T-cell (primary cell): ENCODE measurements around the gene FOXF1. TPM values are rescaled to one million over a fixed set of nuclear protein-coding genes. Genes with fewer than 3 reads are reported as not detected.

Experiments used
- ATAC-seq, 4 experiments: fragments of 200-7000 bp in 3 of 4; fragments of 150-1000 bp in 1 of 4; cut with Tn5 transposase; replicated peaks in 1 of 4; 1 replicate in 3 of 4; 2 replicates in 1 of 4; pipeline ENCODE4 v1.10.0; 2021; ENCODE audit warnings: moderate library complexity in 3 of 4, mild to moderate bottlenecking in 2 of 4, moderate number of reproducible peaks in 1 of 4
- CTCF ChIA-PET, 2 donors: fragments of 300-600 bp; sonication (Branson Sonifier 250); formaldehyde crosslinking; loops; one replicate each; lab custom pipeline; 2022; ENCODE audit warnings: antibody characterized with exemption in 2 of 2; lab: Charles Lee
- POLR2A ChIA-PET, 2 donors: fragments of 300-600 bp; sonication (Branson Sonifier 250); formaldehyde crosslinking; loops; one replicate each; lab custom pipeline; 2022; ENCODE audit warnings: antibody characterized with exemption in 2 of 2; lab: Charles Lee
- DNase-seq, 35 experiments: peaks; one replicate each; pipeline versions ENCODE4 v3.0.0 to v3.0.0-alpha.2; 2013 to 2023
- H3K27ac ChIP-seq: one replicate; pipeline ENCODE4 v1.5.1; 2013; ENCODE audit warnings: low read length
- H3K27me3 ChIP-seq, 2 experiments: replicated peaks in 1 of 2; 1 replicate in 1 of 2; 2 replicates in 1 of 2; pipeline versions ENCODE4 v1.6.1 to v1.7.0; 2013; ENCODE audit warnings: low read length in 1 of 2, mixed read lengths in 1 of 2; ENCODE audit not compliant: control insufficient read depth in 2 of 2, insufficient read depth in 2 of 2; ENCODE audit errors: extremely low read depth in 1 of 2
- H3K36me3 ChIP-seq, 2 donors: 1 replicate in 1 of 2; 2 replicates in 1 of 2; pipeline versions ENCODE4 v1.6.1 to v1.7.0; 2013; ENCODE audit warnings: low read length in 1 of 2; ENCODE audit not compliant: control insufficient read depth in 2 of 2, insufficient read depth in 1 of 2; ENCODE audit errors: extremely low read depth in 1 of 2
- H3K4me1 ChIP-seq, 2 experiments: 1 replicate in 1 of 2; 2 replicates in 1 of 2; pipeline versions ENCODE4 v1.6.1 to v1.7.0; 2013; ENCODE audit warnings: low read length in 2 of 2, mixed read lengths in 1 of 2; ENCODE audit not compliant: insufficient read depth in 2 of 2, control insufficient read depth in 1 of 2; ENCODE audit errors: extremely low read depth in 1 of 2
- H3K4me3 ChIP-seq, 2 donors: 1 replicate in 1 of 2; 2 replicates in 1 of 2; pipeline versions ENCODE4 v1.5.1 to v1.7.0; 2013; ENCODE audit warnings: mild to moderate bottlenecking in 2 of 2, low read length in 1 of 2, moderate library complexity in 1 of 2; ENCODE audit not compliant: control insufficient read depth in 1 of 2; ENCODE audit errors: extremely low read depth in 1 of 2
- H3K9me3 ChIP-seq: 2 replicates; pipeline ENCODE4 v1.7.0; 2013
- H3K27ac Mint-ChIP-seq, 2 donors: one replicate each; pipeline ENCODE4 v1.8.0; 2020 to 2021; ENCODE audit warnings: mild to moderate bottlenecking in 2 of 2, mixed read lengths in 2 of 2
- H3K27me3 Mint-ChIP-seq, 2 donors: one replicate each; pipeline ENCODE4 v1.8.0; 2021 to 2022; ENCODE audit warnings: mixed read lengths in 2 of 2
- H3K36me3 Mint-ChIP-seq: one replicate; pipeline ENCODE4 v1.8.0; 2021; ENCODE audit warnings: mixed read lengths
- H3K4me1 Mint-ChIP-seq, 3 donors: one replicate each; pipeline ENCODE4 v1.8.0; 2020 to 2022; ENCODE audit warnings: mixed read lengths in 3 of 3, mild to moderate bottlenecking in 1 of 3
- H3K4me3 Mint-ChIP-seq, 3 donors: one replicate each; pipeline ENCODE4 v1.8.0; 2020 to 2022; ENCODE audit warnings: mild to moderate bottlenecking in 3 of 3, mixed read lengths in 3 of 3, moderate library complexity in 3 of 3
- H3K9me3 Mint-ChIP-seq, 3 donors: one replicate each; pipeline ENCODE4 v1.8.0; 2020 to 2022; ENCODE audit warnings: mixed read lengths in 3 of 3
- WGBS: methylation state at CpG from one replicate; pipeline ENCODE4 v1.1.5; 2013; ENCODE audit warnings: missing lambda C conversion rate; ENCODE audit not compliant: insufficient coverage; 5-methylcytosine and 5-hydroxymethylcytosine counted together
- total RNA-seq, 35 experiments: library from RNA in 6 of 35; stranded (reverse) in 6 of 35; fragments of 120-200 nt in 1 of 35; gene quantifications; one replicate each; pipeline versions ENCODE4 v1.2.1 to v1.2.4 and lab custom pipeline; 2013 to 2026

The FOXF1 gene
- total RNA-seq, 5 donors from 2014 or later (not counting 1 experiment from before 2014, with no cell fraction given), result 0.15 TPM; not detected in 4

- no peaks in the 10 kb centered on the region for H3K4me1 ChIP-seq
- H3K27ac ChIP-seq, result no peak overlapping the region
- no peaks in the 10 kb centered on the region for H3K4me1 Mint-ChIP-seq
- H3K9me3 Mint-ChIP-seq, result no peaks in the 10 kb centered on the region
- no peak for DNase-seq
- H3K27ac Mint-ChIP-seq, result no peak overlapping the region
- H3K36me3 ChIP-seq, result no peaks in the 10 kb centered on the region
- WGBS, result 83% methylated on average over 6 of the region's 7 CpGs
- no peak for ATAC-seq
- H3K36me3 Mint-ChIP-seq, result no peaks in the 10 kb centered on the region
- POLR2A ChIA-PET, result no interaction called here
- CTCF ChIA-PET, result no interaction called here
- no peak overlapping the region for H3K4me3 ChIP-seq
- no peak overlapping the region for H3K4me3 Mint-ChIP-seq
- peaks cover 64 to 80% of the 10 kb centered on the region in 2 donors for H3K27me3 Mint-ChIP-seq
- H3K9me3 ChIP-seq, result no peaks in the 10 kb centered on the region
- peaks cover 27 to 69% of the 10 kb centered on the region in 2 experiments for H3K27me3 ChIP-seq
These were observed 18.7 kb upstream of the FOXF1 start for GRCh38 chr16:86491640-86492023.

GRCh38 chr16:86492267-86492960 lies 17.9 kb upstream of the FOXF1 start:
- Mint-ChIP-seq H3K4me1 (no peaks in the 10 kb centered on the region), H3K27me3 (peaks cover 63 to 84% of the 10 kb centered on the region in 2 donors), H3K27ac (no peak overlapping the region), H3K36me3 (no peaks in the 10 kb centered on the region), H3K9me3 (no peaks in the 10 kb centered on the region), H3K4me3 (no peak overlapping the region)
- Histone ChIP-seq H3K36me3 (no peaks in the 10 kb centered on the region), H3K4me3 (no peak overlapping the region), H3K9me3 (no peaks in the 10 kb centered on the region), H3K27me3 (peaks cover 27 to 68% of the 10 kb centered on the region in 2 experiments), H3K27ac (no peak overlapping the region), H3K4me1 (no peaks in the 10 kb centered on the region)
- CTCF ChIA-PET, result no interaction called here
- no peak for DNase-seq
- ATAC-seq, result no peak
- POLR2A ChIA-PET, result no interaction called here
- WGBS, result 57% methylated on average over 2 of the region's 4 CpGs

GRCh38 chr16:86492961-86493629 lies 17.2 kb upstream of the FOXF1 start:
- Histone ChIP-seq H3K9me3 (no peaks in the 10 kb centered on the region), H3K27me3 (peaks cover 29 to 69% of the 10 kb centered on the region in 2 experiments), H3K27ac (no peak overlapping the region), H3K36me3 (no peaks in the 10 kb centered on the region), H3K4me3 (no peak overlapping the region), H3K4me1 (no peaks in the 10 kb centered on the region)
- POLR2A ChIA-PET, result no interaction called here
- DNase-seq (no peak), ATAC-seq (no peak)
- 42% methylated on average over 8 of the region's 9 CpGs for WGBS
- Mint-ChIP-seq H3K4me3 (no peak overlapping the region), H3K27me3 (peaks cover 59 to 82% of the 10 kb centered on the region in 2 donors), H3K27ac (no peak overlapping the region), H3K4me1 (no peaks in the 10 kb centered on the region), H3K9me3 (no peaks in the 10 kb centered on the region), H3K36me3 (no peaks in the 10 kb centered on the region)
- CTCF ChIA-PET, result no interaction called here

GRCh38 chr16:86494039-86494564 lies 16.2 kb upstream of the FOXF1 start:
- no peaks in the 10 kb centered on the region for H3K4me1 Mint-ChIP-seq
- Histone ChIP-seq H3K27me3 (peaks cover 27 to 70% of the 10 kb centered on the region in 2 experiments), H3K9me3 (no peaks in the 10 kb centered on the region), H3K4me3 (no peak overlapping the region), H3K4me1 (no peaks in the 10 kb centered on the region), H3K27ac (no peak overlapping the region), H3K36me3 (no peaks in the 10 kb centered on the region)
- no peak overlapping the region for H3K27ac Mint-ChIP-seq
- no peak overlapping the region for H3K4me3 Mint-ChIP-seq
- CTCF ChIA-PET, result no interaction called here
- no peaks in the 10 kb centered on the region for H3K9me3 Mint-ChIP-seq
- H3K27me3 Mint-ChIP-seq, result peaks cover 61 to 78% of the 10 kb centered on the region in 2 donors
- 9% methylated on average over 13 of the region's 22 CpGs for WGBS
- no peaks in the 10 kb centered on the region for H3K36me3 Mint-ChIP-seq
- DNase-seq, result no peak
- ATAC-seq, result no peak
- POLR2A ChIA-PET, result no interaction called here

- ChIA-PET CTCF (no interaction called here), POLR2A (no interaction called here)
- H3K27me3 Mint-ChIP-seq, result peaks cover 63 to 78% of the 10 kb centered on the region in 2 donors
- no peak overlapping the region for H3K27ac Mint-ChIP-seq
- Histone ChIP-seq H3K4me1 (no peaks in the 10 kb centered on the region), H3K4me3 (no peak overlapping the region), H3K27me3 (peaks cover 30 to 68% of the 10 kb centered on the region in 2 experiments), H3K9me3 (no peaks in the 10 kb centered on the region), H3K27ac (no peak overlapping the region), H3K36me3 (no peaks in the 10 kb centered on the region)
- ATAC-seq, result no peak
- H3K4me1 Mint-ChIP-seq, result no peaks in the 10 kb centered on the region
- H3K9me3 Mint-ChIP-seq, result no peaks in the 10 kb centered on the region
- 9% methylated on average over 54 of the region's 54 CpGs for WGBS
- H3K36me3 Mint-ChIP-seq, result no peaks in the 10 kb centered on the region
- no peak overlapping the region for H3K4me3 Mint-ChIP-seq
- no peak for DNase-seq
These were observed 15.6 kb upstream of the FOXF1 start for GRCh38 chr16:86494565-86495356.

- 17% methylated on average over 2 of the region's 10 CpGs for WGBS
- no peak overlapping the region for H3K27ac Mint-ChIP-seq
- H3K27me3 ChIP-seq, result peaks cover 30 to 73% of the 10 kb centered on the region in 2 experiments
- ATAC-seq, result no peak
- no peaks in the 10 kb centered on the region for H3K36me3 ChIP-seq
- POLR2A ChIA-PET, result no interaction called here
- H3K36me3 Mint-ChIP-seq, result no peaks in the 10 kb centered on the region
- no peaks in the 10 kb centered on the region for H3K4me1 Mint-ChIP-seq
- H3K4me3 ChIP-seq, result no peak overlapping the region
- no peaks in the 10 kb centered on the region for H3K9me3 ChIP-seq
- CTCF ChIA-PET, result no interaction called here
- no peak overlapping the region for H3K4me3 Mint-ChIP-seq
- H3K9me3 Mint-ChIP-seq, result no peaks in the 10 kb centered on the region
- H3K4me1 ChIP-seq, result no peaks in the 10 kb centered on the region
- peaks cover 60 to 77% of the 10 kb centered on the region in 2 donors for H3K27me3 Mint-ChIP-seq
- DNase-seq, result no peak
- H3K27ac ChIP-seq, result no peak overlapping the region
These were observed 15.0 kb upstream of the FOXF1 start for GRCh38 chr16:86495357-86495701.
